ENCODE results near the gene AMN1.
A peak's percentile ranks its signal among the peaks of the same experiment; 100 is the strongest.
"Not testable (repeated sequence)": the region's sequence is repeated elsewhere in the genome, so short reads cannot be mapped to it uniquely, and the experiment has no call there.

Gene AMN1

DNA sequence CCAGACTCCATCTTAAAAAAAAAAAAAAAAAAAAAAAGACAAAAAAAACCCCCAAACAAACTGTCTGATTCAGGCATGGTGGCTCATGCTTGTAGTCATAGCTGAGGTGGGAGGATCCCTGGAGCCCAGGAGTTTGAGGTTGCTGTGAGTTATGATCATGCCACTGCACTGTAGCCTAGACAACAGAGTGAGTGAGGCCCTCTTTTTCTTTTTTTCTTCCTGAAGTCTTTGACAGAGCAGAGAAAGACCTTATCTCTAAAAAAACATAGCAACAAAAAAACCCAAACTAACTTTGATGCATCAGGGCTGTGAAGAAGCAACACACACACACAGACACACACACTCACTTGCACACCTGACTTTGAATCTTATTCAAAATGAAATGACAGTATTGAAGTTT lies 7.7 kb upstream of the AMN1 start:
- no peak for DNase-seq (ENCODE audit: extremely low spot score)
- TF ChIP-seq, protein P1, sequence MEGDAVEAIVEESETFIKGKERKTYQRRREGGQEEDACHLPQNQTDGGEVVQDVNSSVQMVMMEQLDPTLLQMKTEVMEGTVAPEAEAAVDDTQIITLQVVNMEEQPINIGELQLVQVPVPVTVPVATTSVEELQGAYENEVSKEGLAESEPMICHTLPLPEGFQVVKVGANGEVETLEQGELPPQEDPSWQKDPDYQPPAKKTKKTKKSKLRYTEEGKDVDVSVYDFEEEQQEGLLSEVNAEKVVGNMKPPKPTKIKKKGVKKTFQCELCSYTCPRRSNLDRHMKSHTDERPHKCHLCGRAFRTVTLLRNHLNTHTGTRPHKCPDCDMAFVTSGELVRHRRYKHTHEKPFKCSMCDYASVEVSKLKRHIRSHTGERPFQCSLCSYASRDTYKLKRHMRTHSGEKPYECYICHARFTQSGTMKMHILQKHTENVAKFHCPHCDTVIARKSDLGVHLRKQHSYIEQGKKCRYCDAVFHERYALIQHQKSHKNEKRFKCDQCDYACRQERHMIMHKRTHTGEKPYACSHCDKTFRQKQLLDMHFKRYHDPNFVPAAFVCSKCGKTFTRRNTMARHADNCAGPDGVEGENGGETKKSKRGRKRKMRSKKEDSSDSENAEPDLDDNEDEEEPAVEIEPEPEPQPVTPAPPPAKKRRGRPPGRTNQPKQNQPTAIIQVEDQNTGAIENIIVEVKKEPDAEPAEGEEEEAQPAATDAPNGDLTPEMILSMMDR (IDR thresholded peaks at IDR 0.05; ENCODE audit: control extremely low read depth, extremely low read depth, low read depth, missing control alignments) = no peak
- ChIA-PET CTCF (interaction anchor here (0.9 kb wide), 1 partner anchor 54 kb away, joined by 3 read pairs; no protein-coding TSS in a partner anchor), POLR2A (interaction anchor here (0.6 kb wide), 1 partner anchor 21 kb away, joined by 4 read pairs; no protein-coding TSS in a partner anchor)

DNA sequence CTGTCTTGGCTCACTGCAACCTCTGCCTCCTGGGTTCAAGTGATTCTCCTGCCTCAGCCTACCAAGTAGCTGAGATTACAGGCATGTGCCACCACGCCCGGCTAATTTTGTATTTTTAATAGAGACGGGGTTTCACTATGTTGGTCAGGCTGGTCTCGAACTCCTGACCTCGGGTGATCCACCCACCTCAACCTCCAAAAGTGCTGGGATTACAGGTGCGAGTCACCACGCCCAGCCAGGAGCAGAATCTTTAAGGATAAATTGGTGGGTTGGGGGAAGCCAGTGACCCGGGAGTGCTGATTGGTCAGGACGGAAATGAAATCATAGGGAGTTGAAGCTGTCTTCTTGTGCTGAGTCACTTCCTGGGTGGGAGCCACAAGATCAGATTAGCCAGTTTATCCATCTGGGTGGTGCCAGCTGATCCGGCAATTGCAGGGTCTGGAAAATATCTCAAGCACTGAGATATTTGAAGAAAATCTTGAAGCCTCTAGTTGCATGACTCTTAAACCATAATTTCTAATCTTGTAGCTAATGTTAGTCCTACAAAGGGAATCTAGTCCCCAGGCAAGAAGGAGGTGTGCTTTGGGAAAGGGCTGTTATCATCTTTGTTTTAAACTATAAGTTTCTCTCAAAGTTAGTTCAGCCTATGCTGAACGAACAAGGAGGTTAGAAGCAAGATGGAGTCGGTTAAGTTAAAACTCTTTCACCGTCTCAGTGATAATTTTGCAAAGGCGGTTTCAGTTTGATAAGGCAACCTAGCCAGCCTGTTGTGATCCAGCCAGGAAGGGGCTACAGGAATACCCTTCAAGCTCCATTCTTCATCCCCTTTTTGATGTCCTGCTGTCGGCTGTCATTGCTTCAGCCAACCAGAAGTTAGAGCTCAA lies 5.0 kb upstream of the AMN1 start:
- not testable (repeated sequence) for DNase-seq (ENCODE audit: extremely low spot score)
- POLR2A ChIA-PET = interaction anchor here (0.6 kb wide), 1 partner anchor 171 kb away, joined by 3 read pairs; no protein-coding TSS in a partner anchor

DNA sequence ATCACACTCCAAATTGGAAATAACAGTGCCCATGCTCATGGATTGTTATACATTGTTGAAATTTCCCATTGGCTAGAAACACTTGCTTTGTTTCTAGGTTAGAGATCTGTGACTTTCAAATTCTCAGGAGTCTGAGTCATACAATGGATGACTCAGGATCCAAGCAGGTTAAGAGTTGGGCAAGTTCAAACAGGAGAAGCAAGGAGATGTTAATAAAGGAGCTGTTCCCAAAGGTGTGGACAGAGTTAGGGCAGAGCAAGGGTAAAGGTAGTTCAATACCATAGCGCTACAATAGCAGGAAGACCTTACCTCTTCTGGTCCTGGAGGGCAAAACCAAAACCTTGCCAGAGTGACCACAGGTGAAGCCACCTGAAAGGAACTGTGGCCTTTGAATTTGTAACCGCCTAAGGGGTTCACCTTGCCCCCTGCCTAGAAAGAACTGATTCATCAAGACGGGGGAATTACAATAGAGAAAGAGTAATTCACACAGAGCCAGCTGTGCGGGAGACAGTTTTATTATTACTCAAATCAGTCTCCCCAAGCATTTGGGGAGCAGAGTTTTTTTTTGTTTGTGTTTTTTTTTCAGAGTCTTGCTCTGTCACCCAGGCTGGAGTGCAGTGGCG lies 4.2 kb upstream of the AMN1 start:
- ChIA-PET POLR2A (interaction anchor here (0.8 kb wide), 1 partner anchor 13 kb away, joined by 3 read pairs; no protein-coding TSS in a partner anchor), CTCF (interaction anchor here (0.8 to 1.4 kb wide), 2 partner anchors 10 to 61 kb away, joined by 3 to 6 read pairs; no protein-coding TSS in a partner anchor)
- no peak for DNase-seq (ENCODE audit: extremely low spot score)
- TF ChIP-seq, protein P1 (IDR thresholded peaks at IDR 0.05; ENCODE audit: control extremely low read depth, extremely low read depth, low read depth, missing control alignments) = no peak

More for the DNA sequence above, 5.0 kb upstream of the AMN1 start:
- CTCF ChIA-PET = interaction anchor here (1.4 kb wide), 1 partner anchor 9 kb away, joined by 6 read pairs; no protein-coding TSS in a partner anchor

DNA sequence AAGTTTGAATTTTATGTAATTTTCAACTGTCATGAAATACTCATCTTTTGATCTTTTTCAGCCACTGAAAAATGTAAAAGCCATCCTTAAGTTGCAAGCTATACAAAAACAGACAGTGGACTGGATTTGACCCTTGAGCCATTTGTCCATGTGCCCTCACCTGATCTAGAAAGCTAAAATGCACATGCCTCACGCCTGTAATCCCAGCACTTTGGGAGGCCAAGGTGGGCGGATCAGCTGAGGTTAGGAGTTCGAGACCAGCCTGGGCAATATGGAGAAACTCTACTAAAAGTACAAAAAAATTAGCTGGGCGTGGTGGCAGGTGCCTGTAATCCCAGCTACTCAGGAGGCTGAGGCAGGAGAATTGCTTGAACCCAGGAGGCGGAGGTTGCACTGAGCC lies 2.4 kb upstream of the AMN1 start:
- CTCF ChIA-PET = interaction anchor here (1.1 kb wide), 1 partner anchor 15 kb away, joined by 4 read pairs; no protein-coding TSS in a partner anchor
- DNase-seq (ENCODE audit: extremely low spot score); POLR2A ChIA-PET: not testable (repeated sequence)

DNA sequence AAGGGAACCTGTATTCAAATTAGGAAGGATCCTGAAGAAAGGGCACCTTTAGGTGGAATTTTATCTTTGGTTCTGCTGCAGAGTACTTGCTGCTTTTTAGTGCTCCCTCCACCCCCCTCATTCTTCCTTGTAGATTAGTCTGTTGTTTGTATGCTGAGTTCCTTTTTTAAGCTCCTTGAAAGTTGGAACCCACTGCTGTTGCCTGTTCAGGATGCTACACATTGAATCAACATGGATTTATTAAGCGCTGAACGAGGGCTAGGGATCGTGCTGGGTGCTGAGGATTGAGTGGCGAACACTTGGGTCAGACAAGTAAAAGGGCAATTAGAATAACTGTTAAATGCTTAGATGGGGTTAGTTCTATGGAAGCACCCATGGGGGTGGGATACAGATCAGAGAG lies 884 bp upstream of the AMN1 start:
- no peak for DNase-seq (ENCODE audit: extremely low spot score)
- ChIA-PET POLR2A (interaction anchor here (0.6 to 1.3 kb wide), 2 partner anchors 15 to 150 kb away, joined by 7 to 10 read pairs; no protein-coding TSS in a partner anchor), CTCF (interaction anchor here (0.9 to 2.0 kb wide), 2 partner anchors 14 to 47 kb away, joined by 3 to 7 read pairs; no protein-coding TSS in a partner anchor)
- TF ChIP-seq, protein P1 (IDR thresholded peaks at IDR 0.05; ENCODE audit: control extremely low read depth, extremely low read depth, low read depth, missing control alignments) = no peak

DNA sequence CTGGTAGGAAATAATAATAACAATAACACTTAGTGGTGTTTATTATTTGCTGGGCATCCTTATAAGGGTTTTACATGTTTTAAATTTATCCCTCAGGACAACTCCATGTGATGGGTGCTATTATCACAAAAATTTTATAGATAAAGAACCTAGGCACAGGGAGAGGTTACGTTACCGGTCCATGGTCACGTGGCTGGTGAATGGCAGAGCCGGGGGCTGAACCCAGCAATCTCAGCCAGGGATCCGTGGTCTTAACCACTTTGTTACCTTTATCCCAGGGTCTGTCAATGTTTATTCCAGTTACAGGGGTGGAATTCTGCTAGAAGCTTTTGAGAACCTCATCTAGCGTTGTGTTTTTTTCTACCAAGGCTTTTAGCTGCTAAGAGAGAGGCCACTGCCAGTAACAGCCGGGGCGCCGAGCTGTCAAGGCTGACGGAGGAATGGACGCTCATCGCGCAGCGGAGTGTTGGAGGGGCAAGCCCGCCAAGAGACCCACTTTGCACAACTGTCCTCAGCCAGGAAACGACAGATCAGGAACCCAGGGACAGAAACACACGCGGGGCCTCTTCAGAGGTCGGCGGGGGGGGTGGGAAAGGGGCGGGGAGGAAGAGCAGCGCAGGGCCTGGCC lies 418 bp downstream of the AMN1 start:
- POLR2A ChIA-PET = interaction anchor here (1.3 kb wide), 1 partner anchor 13 kb away, joined by 7 read pairs; no protein-coding TSS in a partner anchor
- CTCF ChIA-PET = interaction anchor here (1.1 to 2.0 kb wide), 3 partner anchors 13 to 62 kb away, joined by 3 to 7 read pairs (median 3); no protein-coding TSS in a partner anchor
- DNase-seq (ENCODE audit: extremely low spot score) = peak; percentile 46
- TF ChIP-seq, protein P1 (IDR thresholded peaks at IDR 0.05; ENCODE audit: control extremely low read depth, extremely low read depth, low read depth, missing control alignments) = no peak

DNA sequence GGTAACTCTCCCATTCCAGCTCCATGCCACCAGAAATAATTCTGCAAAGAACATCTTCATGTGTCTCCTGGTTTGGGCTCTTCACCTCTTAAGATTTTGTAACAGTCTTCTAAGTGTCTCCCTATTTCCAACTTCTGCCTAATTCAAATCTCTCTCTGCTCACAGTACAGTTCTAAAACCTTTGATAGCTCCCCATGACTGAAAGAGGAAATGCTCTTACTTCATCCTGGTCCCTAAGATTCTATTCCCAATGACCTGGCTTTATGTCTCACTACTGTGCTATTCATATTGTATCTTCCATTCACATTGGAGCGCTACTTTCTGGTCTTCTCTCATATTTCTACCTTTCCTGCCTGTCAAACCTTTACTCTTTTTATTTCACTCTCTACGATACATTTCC lies 1.6 kb downstream of the AMN1 start:
- TF ChIP-seq, protein P1 (IDR thresholded peaks at IDR 0.05; ENCODE audit: control extremely low read depth, extremely low read depth, low read depth, missing control alignments) = no peak
- DNase-seq (ENCODE audit: extremely low spot score) = no peak
- ChIA-PET CTCF (interaction anchor here (0.8 kb wide), 2 partner anchors 11 to 45 kb away, joined by 3 to 6 read pairs; no protein-coding TSS in a partner anchor), POLR2A (no interaction called here)
